CD14-positive monocyte (primary cell): ENCODE results near the gene DRAXIN. TPM values are rescaled to one million over a fixed set of nuclear protein-coding genes. Genes with fewer than 3 reads are reported as not detected.

ENCODE experiments used
- DNase-seq, 3 donors: peaks; one replicate each; pipeline ENCODE4 v3.0.0-alpha.2; 2011 to 2022
- H2AFZ ChIP-seq: 2 replicates; pipeline ENCODE4 v1.6.0; 2012; ENCODE audit warnings: mild to moderate bottlenecking, low read depth, low read length, inconsistent platforms; ENCODE audit not compliant: insufficient read depth, poor library complexity, severe bottlenecking
- H3K27ac ChIP-seq, 2 donors: 1 replicate in 1 of 2; 2 replicates in 1 of 2; pipeline ENCODE4 v1.5.1; 2012 to 2013; ENCODE audit warnings: low read length in 2 of 2, control low read depth in 1 of 2, inconsistent platforms in 1 of 2, low read depth in 1 of 2, mild to moderate bottlenecking in 1 of 2
- H3K27me3 ChIP-seq, 2 donors: one replicate each; pipeline versions ENCODE4 v1.6.0 to v1.6.1; 2011 to 2013; ENCODE audit warnings: low read length in 2 of 2; ENCODE audit not compliant: control insufficient read depth in 2 of 2, insufficient read depth in 2 of 2
- H3K36me3 ChIP-seq, 2 donors: replicated peaks in 1 of 2; 1 replicate in 1 of 2; 2 replicates in 1 of 2; pipeline versions ENCODE4 v1.5.1 to v1.6.1; 2012 to 2013; ENCODE audit warnings: low read length in 2 of 2, control low read depth in 1 of 2, inconsistent platforms in 1 of 2, mild to moderate bottlenecking in 1 of 2; ENCODE audit not compliant: insufficient read depth in 2 of 2, control insufficient read depth in 1 of 2
- H3K4me1 ChIP-seq, 2 donors: 1 replicate in 1 of 2; 2 replicates in 1 of 2; pipeline versions ENCODE4 v1.5.1 to v1.6.1; 2012 to 2013; ENCODE audit warnings: low read length in 2 of 2, control low read depth in 1 of 2, inconsistent platforms in 1 of 2, mild to moderate bottlenecking in 1 of 2, moderate library complexity in 1 of 2; ENCODE audit not compliant: insufficient read depth in 2 of 2, control insufficient read depth in 1 of 2
- H3K4me2 ChIP-seq: replicated peaks from 2 replicates; pipeline ENCODE3; 2012; ENCODE audit warnings: low read length, moderate library complexity, mild to moderate bottlenecking; ENCODE audit not compliant: poor library complexity, severe bottlenecking; ENCODE audit errors: extremely low read depth
- H3K4me3 ChIP-seq, 3 experiments: fragments of 200-600 bp in 1 of 3; sonication (generic) in 1 of 3; replicated peaks in 1 of 3; 1 replicate in 2 of 3; 2 replicates in 1 of 3; pipeline ENCODE4 v1.5.1; 2011 to 2013; ENCODE audit warnings: low read length in 3 of 3, mild to moderate bottlenecking in 3 of 3, control low read depth in 2 of 3, low read depth in 2 of 3, inconsistent platforms in 1 of 3, moderate library complexity in 1 of 3
- H3K79me2 ChIP-seq: 2 replicates; pipeline ENCODE4 v1.6.0; 2012; ENCODE audit warnings: mild to moderate bottlenecking, control low read depth, inconsistent platforms, low read length, moderate library complexity; ENCODE audit not compliant: insufficient read depth
- H3K9ac ChIP-seq: 2 replicates; pipeline ENCODE4 v1.6.0; 2017; ENCODE audit warnings: low read length, mild to moderate bottlenecking; ENCODE audit not compliant: insufficient read depth, poor library complexity, severe bottlenecking
- H3K9me3 ChIP-seq, 2 donors: replicated peaks in 1 of 2; 1 replicate in 1 of 2; 2 replicates in 1 of 2; pipeline versions ENCODE4 v1.5.1 to v1.6.1; 2012 to 2013; ENCODE audit warnings: low read length in 2 of 2, control low read depth in 1 of 2; ENCODE audit not compliant: control insufficient read depth in 1 of 2, insufficient read depth in 1 of 2
- H4K20me1 ChIP-seq: 2 replicates; pipeline ENCODE4 v1.6.0; 2012; ENCODE audit warnings: mild to moderate bottlenecking, low read length, control low read depth, moderate library complexity; ENCODE audit not compliant: insufficient read depth
- H3K27ac Mint-ChIP-seq, 7 donors: one replicate each; pipeline ENCODE4 v1.8.0; 2020; ENCODE audit warnings: mild to moderate bottlenecking in 7 of 7, mixed read lengths in 7 of 7, moderate library complexity in 6 of 7, inconsistent platforms in 2 of 7
- H3K27me3 Mint-ChIP-seq, 3 donors: one replicate each; pipeline ENCODE4 v1.8.0; 2021 to 2022; ENCODE audit warnings: low read depth in 3 of 3, mild to moderate bottlenecking in 3 of 3, mixed read lengths in 3 of 3, moderate library complexity in 3 of 3, inconsistent platforms in 1 of 3
- H3K36me3 Mint-ChIP-seq, 2 donors: one replicate each; pipeline ENCODE4 v1.8.0; 2020; ENCODE audit warnings: mixed read lengths in 2 of 2, inconsistent platforms in 1 of 2, mild to moderate bottlenecking in 1 of 2
- H3K4me1 Mint-ChIP-seq: one replicate; pipeline ENCODE4 v1.8.0; 2020; ENCODE audit warnings: mild to moderate bottlenecking, mixed read lengths
- H3K4me3 Mint-ChIP-seq, 2 donors: one replicate each; pipeline ENCODE4 v1.8.0; 2020; ENCODE audit warnings: mild to moderate bottlenecking in 2 of 2, mixed read lengths in 2 of 2, moderate library complexity in 1 of 2
- H3K9me3 Mint-ChIP-seq, 7 donors: one replicate each; pipeline ENCODE4 v1.8.0; 2020 to 2022; ENCODE audit warnings: mixed read lengths in 7 of 7, mild to moderate bottlenecking in 6 of 7, moderate library complexity in 6 of 7, inconsistent platforms in 2 of 7
- WGBS: methylation state at CpG from one replicate; pipeline ENCODE4 v1.1.5; 2013; ENCODE audit warnings: missing lambda C conversion rate; ENCODE audit not compliant: insufficient coverage; 5-methylcytosine and 5-hydroxymethylcytosine counted together
- intact Hi-C, 2 donors: fragments of 100-400 bp; cut with micrococcal nuclease; formaldehyde crosslinking; loops; one replicate each; pipeline versions ENCODE4 v1.15.0 to v1.15.1; 2023
- polyA plus RNA-seq, 3 donors: library from polyadenylated mRNA; depleted of rRNA in 1 of 3; unstranded in 2 of 3; stranded (reverse) in 1 of 3; fragments of 300-500 nt in 2 of 3; fragments of >200 nt in 1 of 3; fragmentation: Illumina TruSeq in 2 of 3; gene quantifications; 1 replicate in 2 of 3; 2 replicates in 1 of 3; pipeline ENCODE4 v1.2.3, GENCODE V29; 2012 to 2021
- TF ChIP-seq, protein P1 (sequence below): fragments of 200-600 bp; IDR thresholded peaks from one replicate; pipeline ENCODE4 v1.8.0; 2022; ENCODE audit warnings: antibody characterized with exemption, mild to moderate bottlenecking

DRAXIN gene
- polyA plus RNA-seq, 3 donors, result 0.14 to 0.27 (median 0.18) TPM

DNA sequence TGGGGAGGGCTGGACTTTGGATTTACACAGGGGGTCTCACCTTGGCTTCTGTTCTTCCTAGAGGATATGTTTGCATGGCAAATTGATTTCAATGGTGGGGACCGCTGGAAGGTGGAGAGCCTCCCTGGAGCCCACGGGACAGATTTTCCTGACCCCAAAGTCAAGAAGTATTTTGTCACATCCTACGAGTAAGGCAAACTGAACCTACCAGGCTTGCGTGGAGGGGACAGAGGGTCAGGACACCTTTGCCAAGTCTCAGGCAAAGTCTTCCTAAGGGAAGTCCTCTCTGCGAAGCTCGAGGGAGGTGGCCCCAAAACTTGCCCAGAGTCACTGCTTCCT, 20.3 kb upstream of the DRAXIN start:
- no peaks in the 10 kb centered on the region for H3K9me3 Mint-ChIP-seq
- peak overlapping the region in 2 of 7 donors; percentile 18 to 33 for H3K27ac Mint-ChIP-seq
- H3K27me3 Mint-ChIP-seq, result no peaks in the 10 kb centered on the region
- Histone ChIP-seq H3K27ac (peak overlapping the region; percentile 35 to 70), H3K9ac (no peak overlapping the region), H2AFZ (no peak overlapping the region), H3K4me2 (no peak overlapping the region), H3K4me1 (peaks cover 18 to 20% of the 10 kb centered on the region in 2 donors), H3K27me3 (no peaks in the 10 kb centered on the region), H3K79me2 (peaks cover 5% of the 10 kb centered on the region), H3K36me3 (peaks cover 39 to 66% of the 10 kb centered on the region in 2 donors), H3K4me3 (no peak overlapping the region), H4K20me1 (peaks cover 26% of the 10 kb centered on the region), H3K9me3 (no peaks in the 10 kb centered on the region)
- H3K4me1 Mint-ChIP-seq, result peaks cover 15% of the 10 kb centered on the region
- TF ChIP-seq, protein P1, sequence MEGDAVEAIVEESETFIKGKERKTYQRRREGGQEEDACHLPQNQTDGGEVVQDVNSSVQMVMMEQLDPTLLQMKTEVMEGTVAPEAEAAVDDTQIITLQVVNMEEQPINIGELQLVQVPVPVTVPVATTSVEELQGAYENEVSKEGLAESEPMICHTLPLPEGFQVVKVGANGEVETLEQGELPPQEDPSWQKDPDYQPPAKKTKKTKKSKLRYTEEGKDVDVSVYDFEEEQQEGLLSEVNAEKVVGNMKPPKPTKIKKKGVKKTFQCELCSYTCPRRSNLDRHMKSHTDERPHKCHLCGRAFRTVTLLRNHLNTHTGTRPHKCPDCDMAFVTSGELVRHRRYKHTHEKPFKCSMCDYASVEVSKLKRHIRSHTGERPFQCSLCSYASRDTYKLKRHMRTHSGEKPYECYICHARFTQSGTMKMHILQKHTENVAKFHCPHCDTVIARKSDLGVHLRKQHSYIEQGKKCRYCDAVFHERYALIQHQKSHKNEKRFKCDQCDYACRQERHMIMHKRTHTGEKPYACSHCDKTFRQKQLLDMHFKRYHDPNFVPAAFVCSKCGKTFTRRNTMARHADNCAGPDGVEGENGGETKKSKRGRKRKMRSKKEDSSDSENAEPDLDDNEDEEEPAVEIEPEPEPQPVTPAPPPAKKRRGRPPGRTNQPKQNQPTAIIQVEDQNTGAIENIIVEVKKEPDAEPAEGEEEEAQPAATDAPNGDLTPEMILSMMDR, result no peak
- intact Hi-C loops, result loop anchor here in 1 of 2 donors (5.0 kb wide), 1 partner anchor 46 kb away; no protein-coding TSS in a partner anchor
- H3K4me3 Mint-ChIP-seq, result no peak overlapping the region
- 60% methylated on average over 5 of the region's 6 CpGs for WGBS
- no peak for DNase-seq
- H3K36me3 Mint-ChIP-seq, result peaks cover 49 to 75% of the 10 kb centered on the region in 2 donors

- no peak overlapping the region for H3K4me2 ChIP-seq
- peaks cover 39 to 72% of the 10 kb centered on the region in 2 donors for H3K36me3 ChIP-seq
- Mint-ChIP-seq H3K9me3 (no peaks in the 10 kb centered on the region), H3K4me3 (no peak overlapping the region), H3K4me1 (peaks cover 15% of the 10 kb centered on the region), H3K27ac (peak overlapping the region in 1 of 7 donors; percentile 33), H3K36me3 (peaks cover 47 to 78% of the 10 kb centered on the region in 2 donors), H3K27me3 (no peaks in the 10 kb centered on the region)
- no peaks in the 10 kb centered on the region for H3K27me3 ChIP-seq
- 95% methylated on average over 7 of the region's 14 CpGs for WGBS
- H4K20me1 ChIP-seq, result peaks cover 25% of the 10 kb centered on the region
- H3K4me3 ChIP-seq, result no peak overlapping the region
- peaks cover 18 to 20% of the 10 kb centered on the region in 2 donors for H3K4me1 ChIP-seq
- H3K79me2 ChIP-seq, result peaks cover 1% of the 10 kb centered on the region
- DNase-seq, result peak in 1 of 3 donors; percentile 27
- peak overlapping the region; percentile 35 to 70 for H3K27ac ChIP-seq
- no peak overlapping the region for H2AFZ ChIP-seq
- TF ChIP-seq, protein P1, result no peak
- H3K9me3 ChIP-seq, result no peaks in the 10 kb centered on the region
- H3K9ac ChIP-seq, result no peak overlapping the region
- intact Hi-C loops, result loop anchor here in 1 of 2 donors (5.0 kb wide), 1 partner anchor 46 kb away; no protein-coding TSS in a partner anchor
Observed at GRCh38 chr1:11671544-11672286, 19.8 kb upstream of the DRAXIN start.
